ENCODE measurements around the gene TSACC. TPM values are rescaled to one million over a fixed set of nuclear protein-coding genes. Genes with fewer than 3 reads are reported as not detected.
A peak's percentile ranks its signal among the peaks of the same experiment; 100 is the strongest.

The TSACC gene
- total and polyA plus RNA-seq, 9 of the 15 experiments (the other 6 are each of a cell fraction or from before 2014, with no cell fraction given), result 0.45 to 7.4 (median 2.6) TPM

- Histone ChIP-seq H3K9me1 (ENCODE audit: control insufficient read depth, insufficient read depth, low read length) (no peaks in the 10 kb centered on the region), H3K36me3 (ENCODE audit: control insufficient read depth, insufficient read depth, low read length) (no peaks in the 10 kb centered on the region), H3K4me1 (replicated peaks in 1 of 2; ENCODE audit: control insufficient read depth in 2 of 2, insufficient read depth in 2 of 2, low read length in 2 of 2) (peaks cover 0 to 18% of the 10 kb centered on the region in 2 experiments; a peak in 1 of 5 replicates), H2AFZ (ENCODE audit: low read depth, low read length) (no peak overlapping the region), H3K4me3 (no peak overlapping the region), H3K27ac (ENCODE audit: extremely low read depth, low read depth, low read length) (no peak overlapping the region), H3K27me3 (ENCODE audit: control insufficient read depth in 2 of 2, insufficient read depth in 2 of 2, low read length in 2 of 2) (peaks cover 11 to 18% of the 10 kb centered on the region in 2 experiments; a peak in 4 of 5 replicates), H3K79me2 (ENCODE audit: control insufficient read depth, insufficient read depth, low read length) (no peaks in the 10 kb centered on the region), H3K4me2 (ENCODE audit: insufficient read depth, low read length) (no peak overlapping the region), H3K9ac (ENCODE audit: insufficient read depth in 1 of 2, low read depth in 2 of 2, low read length in 2 of 2) (no peak overlapping the region), H4K20me1 (replicated peaks; ENCODE audit: control insufficient read depth, insufficient read depth, low read length) (peaks cover 5% of the 10 kb centered on the region), H3K9me3 (replicated peaks; ENCODE audit: control insufficient read depth, insufficient read depth, low read depth, low read length) (no peaks in the 10 kb centered on the region)
- POLR2A ChIA-PET, result interaction anchor here (0.7 to 3.0 kb wide), 9 partner anchors 12 to 228 kb away, joined by 3 to 26 read pairs (median 4); no protein-coding TSS in a partner anchor
- CTCF ChIA-PET (ENCODE audit: low intra/inter-chr PET ratio), result interaction anchor here (0.6 to 10.1 kb wide), 8 partner anchors 27 to 271 kb away, joined by 3 to 240 read pairs (median 3); no protein-coding TSS in a partner anchor
- in situ Hi-C loops (cut with MboI) (loop anchor here (5.0 kb wide), 2 partner anchors 56 to 216 kb away; partner anchors contain the start of gene GPATCH4), intact Hi-C loops (cut with micrococcal nuclease) (no loop called here)
- FAIRE-seq (no peak), ATAC-seq (no peak), DNase-seq (ENCODE audit: extremely low read depth in 1 of 4, low spot score in 3 of 4) (no peak)
- no peak for TF ChIP-seq MTA1 (IDR thresholded peaks at IDR 0.05; ENCODE audit: borderline replicate concordance)
- no peak for TF ChIP-seq ZNF699 (CRISPR knock-in tag; IDR thresholded peaks at IDR 0.05; ENCODE audit: insufficient replicate concordance)
- TF ChIP-seq SPI1 (IDR thresholded peaks at IDR 0.05; ENCODE audit: borderline replicate concordance, low read depth, low read length), result 0 out of 2 replicates have a peak, but pooled peaks have one; percentile 2
- TF ChIP-seq ETV6 (IDR thresholded peaks at IDR 0.05; ENCODE audit: borderline replicate concordance in 1 of 2, low read depth in 2 of 2, low read length in 1 of 2), result no peak
- TF ChIP-seq ETV6 (CRISPR knock-in tag; IDR thresholded peaks at IDR 0.05; ENCODE audit: borderline replicate concordance), result no peak
- BruUV-seq (replicated peaks), result no TSS peak
- WGBS (ENCODE audit: insufficient coverage, low coverage, missing lambda C conversion rate), result 16% methylated on average over 6 of the region's 6 CpGs
Measured at GRCh38 chr1:156386134-156386901, 48.0 kb downstream of the TSACC start.

Data from K562 (cell line).